H1 (cell line): ENCODE measurements around the gene SMARCB1. TPM values are rescaled to one million over a fixed set of nuclear protein-coding genes. Genes with fewer than 3 reads are reported as not detected.

ENCODE experiments used
- CHD7 ChIP-seq: fragments of 300-600 bp; sonication (generic); IDR thresholded peaks from 2 replicates; pipeline ENCODE4 v1.7.1; 2012; ENCODE audit warnings: low read length, moderate library complexity, mild to moderate bottlenecking, inconsistent platforms; ENCODE audit not compliant: insufficient replicate concordance
- MAFK ChIP-seq: IDR thresholded peaks from 2 replicates; pipeline ENCODE4 v1.6.1; 2012; ENCODE audit warnings: low read depth, mild to moderate bottlenecking, improper control_type of control experiment, low read length
- RAD21 ChIP-seq, 2 experiments: IDR thresholded peaks in 1 of 2; conservative IDR thresholded peaks in 1 of 2; 2 replicates each; pipeline ENCODE4 v1.6.1; 2011; ENCODE audit warnings: low read depth in 2 of 2, low read length in 2 of 2, improper control_type of control experiment in 1 of 2, inconsistent platforms in 1 of 2, mild to moderate bottlenecking in 1 of 2, moderate library complexity in 1 of 2
- SIX5 ChIP-seq: IDR thresholded peaks from 2 replicates; pipeline ENCODE4 v1.6.1; 2011; ENCODE audit warnings: mild to moderate bottlenecking, low read depth, low read length
- polyA plus RNA-seq, 7 experiments: library from polyadenylated mRNA; depleted of rRNA in 3 of 7; stranded (reverse) in 5 of 7; unstranded in 2 of 7; fragments of >200 nt in 5 of 7; fragments of 200-250 nt in 2 of 7; gene quantifications; 1 replicate in 5 of 7; 2 replicates in 1 of 7; 4 replicates in 1 of 7; pipeline versions ENCODE4 v1.2.1 to v1.2.3, GENCODE V29; 2011 to 2013; ENCODE audit warnings: missing spikeins in 2 of 7, mixed read lengths in 2 of 7
- total RNA-seq: library from RNA; stranded (reverse); fragmentation: NEBNext Ultra II Directional; extraction: Animal tissue kit (Norgen Biotek cat#: 25700); gene quantifications from 2 replicates; pipeline ENCODE4 v1.2.1, GENCODE V29; 2021

The SMARCB1 gene
- total and polyA plus RNA-seq, 2 of the 8 experiments (the other 6 are each of a cell fraction or from before 2014, with no cell fraction given), result 116 to 145 TPM

- no peak for TF ChIP-seq CHD7
- no peak for TF ChIP-seq SIX5
- TF ChIP-seq MAFK, result no peak
- TF ChIP-seq RAD21 (IDR thresholded peaks at IDR 0.05 in 1 of 2, conservative IDR thresholded peaks at IDR 0.05 in 1 of 2; ENCODE audit: low read depth in 2 of 2, low read length in 2 of 2), result no peak
Measured at GRCh38 chr22:23818541-23818940, 31.8 kb downstream of the SMARCB1 start (continued).
